ENCODE measurements around the gene FREY1.

FREY1 gene, protein sequence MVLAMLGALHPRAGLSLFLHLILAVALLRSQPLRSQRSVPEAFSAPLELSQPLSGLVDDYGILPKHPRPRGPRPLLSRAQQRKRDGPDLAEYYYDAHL

DNA sequence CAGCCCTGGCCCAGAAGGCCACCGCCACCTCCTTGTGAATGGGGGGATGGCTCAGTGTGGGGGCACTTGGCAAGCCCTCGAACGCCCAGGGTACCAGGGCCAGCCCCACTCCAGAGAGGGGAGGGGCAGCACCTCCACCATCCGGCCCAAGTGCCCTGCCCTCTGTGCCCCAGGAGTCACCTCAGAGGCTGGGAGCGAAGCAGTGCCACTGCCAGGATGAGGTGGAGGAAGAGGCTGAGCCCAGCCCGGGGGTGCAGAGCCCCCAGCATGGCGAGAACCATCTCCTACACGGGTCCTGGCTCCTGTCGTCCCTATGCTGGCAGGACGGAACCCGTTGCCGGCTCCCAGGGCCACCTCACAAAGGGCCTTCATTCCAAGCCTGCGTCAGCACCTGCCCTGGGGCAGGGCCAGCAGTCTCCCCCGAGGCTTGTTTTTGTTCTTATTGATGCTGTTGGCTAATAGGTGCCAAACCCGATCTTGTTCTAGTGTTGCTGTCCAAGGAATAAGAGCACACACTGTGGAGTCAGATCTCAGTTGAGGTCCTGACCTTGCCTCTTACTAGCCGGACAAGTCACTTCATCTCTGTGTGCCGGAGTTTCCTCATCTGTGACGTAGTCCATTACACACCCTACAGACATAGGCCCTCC is at the start of gene FREY1:
TSS of gene FREY1 (minus strand) at position 307 of the 647 bp plus-strand sequence. CDS start at position 281, 26 bp downstream.
- Histone ChIP-seq H3K27ac (no peak within 1 kb of the TSS), H3K9me3 (ENCODE audit: low read depth, low read length) (no peaks in the 10 kb centered on the region), H3K4me3 (no peak within 1 kb of the TSS), H3K9ac (ENCODE audit: insufficient read length) (no peak within 1 kb of the TSS), H3K36me3 (ENCODE audit: insufficient read depth, low read length) (no peaks in the 10 kb centered on the region)
- TF ChIP-seq POLR2AphosphoS5 (IDR thresholded peaks at IDR 0.05; ENCODE audit: borderline replicate concordance, low read depth, low read length) (no peak), EZH2 (IDR thresholded peaks at IDR 0.05) (no peak), FOXP2 (optimal IDR thresholded peaks at IDR 0.05; ENCODE audit: control extremely low read depth, extremely low read length, insufficient read depth) (no peak)
- no peak for DNase-seq (ENCODE audit: low read depth, low spot score)

- no peak for TF ChIP-seq EZH2 (IDR thresholded peaks at IDR 0.05)
- TF ChIP-seq POLR2AphosphoS5 (IDR thresholded peaks at IDR 0.05; ENCODE audit: borderline replicate concordance, low read depth, low read length): no peak
- no peak for TF ChIP-seq FOXP2 (optimal IDR thresholded peaks at IDR 0.05; ENCODE audit: control extremely low read depth, extremely low read length, insufficient read depth)
- peaks cover 62% of the 10 kb centered on the region for H3K36me3 ChIP-seq (ENCODE audit: insufficient read depth, low read length)
- H3K4me3 ChIP-seq: no peak overlapping the region
These were observed 42.9 kb upstream of the FREY1 start for GRCh38 chr11:45949992-45950407.

DNA sequence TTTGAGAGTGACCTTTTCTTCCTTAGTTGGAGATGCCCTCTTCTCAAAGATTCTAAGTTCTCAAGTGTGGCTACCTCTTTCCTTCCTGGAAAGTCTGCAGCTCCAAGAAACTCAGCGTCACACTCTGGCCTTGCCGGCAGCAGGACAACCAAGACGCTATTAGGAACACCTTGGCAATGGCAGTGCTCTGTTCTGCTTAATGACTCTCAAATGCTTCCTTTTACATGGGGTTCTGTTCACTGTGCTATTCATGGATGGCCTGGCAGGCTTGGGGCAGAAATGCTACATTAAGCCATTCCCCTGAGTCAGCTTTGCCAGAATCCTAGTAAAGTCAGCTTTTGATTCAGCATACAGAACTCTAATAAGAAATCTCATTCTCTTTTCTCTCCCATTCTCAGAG is 41.3 kb upstream of the FREY1 start:
- no peak overlapping the region for H3K9ac ChIP-seq (ENCODE audit: insufficient read length)
- H3K27ac ChIP-seq: no peak overlapping the region
- no peaks in the 10 kb centered on the region for H3K9me3 ChIP-seq (ENCODE audit: low read depth, low read length)
- H3K4me3 ChIP-seq: no peak overlapping the region
- TF ChIP-seq EZH2 (IDR thresholded peaks at IDR 0.05): no peak
- no peak for TF ChIP-seq POLR2AphosphoS5 (IDR thresholded peaks at IDR 0.05; ENCODE audit: borderline replicate concordance, low read depth, low read length)
- no peak for TF ChIP-seq FOXP2 (optimal IDR thresholded peaks at IDR 0.05; ENCODE audit: control extremely low read depth, extremely low read length, insufficient read depth)
- no peak for DNase-seq (ENCODE audit: low read depth, low spot score)
- H3K36me3 ChIP-seq (ENCODE audit: insufficient read depth, low read length): peaks cover 59% of the 10 kb centered on the region

More at GRCh38 chr11:45949992-45950407, 42.9 kb upstream of the FREY1 start:
- no peak for DNase-seq (ENCODE audit: low read depth, low spot score)
- no peaks in the 10 kb centered on the region for H3K9me3 ChIP-seq (ENCODE audit: low read depth, low read length)
- no peak overlapping the region for H3K27ac ChIP-seq
- no peak overlapping the region for H3K9ac ChIP-seq (ENCODE audit: insufficient read length)

DNA sequence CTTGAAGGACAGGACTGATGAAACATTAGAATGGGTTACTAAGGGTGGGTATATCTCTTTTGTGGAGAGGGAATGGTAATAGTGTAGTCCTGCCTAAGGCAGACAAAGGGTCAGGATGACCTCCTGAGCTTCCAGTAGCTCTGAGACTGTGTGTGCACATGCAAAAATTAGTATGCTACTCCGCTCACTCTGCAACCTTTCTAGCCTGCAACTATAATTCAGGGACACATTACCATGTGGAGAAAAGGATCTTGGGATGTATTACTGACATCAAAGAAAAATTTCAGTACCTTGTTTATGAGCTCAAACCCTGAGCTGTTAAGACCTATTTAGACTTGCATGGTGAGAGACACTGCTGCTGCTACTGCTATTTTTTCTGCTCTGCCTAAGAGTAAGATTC is 40.8 kb upstream of the FREY1 start:
- Histone ChIP-seq H3K4me3 (no peak overlapping the region), H3K36me3 (ENCODE audit: insufficient read depth, low read length) (peaks cover 57% of the 10 kb centered on the region), H3K9ac (ENCODE audit: insufficient read length) (no peak overlapping the region), H3K9me3 (ENCODE audit: low read depth, low read length) (no peaks in the 10 kb centered on the region), H3K27ac (no peak overlapping the region)
- TF ChIP-seq POLR2AphosphoS5 (IDR thresholded peaks at IDR 0.05; ENCODE audit: borderline replicate concordance, low read depth, low read length): no peak
- TF ChIP-seq EZH2 (IDR thresholded peaks at IDR 0.05): no peak
- TF ChIP-seq FOXP2 (optimal IDR thresholded peaks at IDR 0.05; ENCODE audit: control extremely low read depth, extremely low read length, insufficient read depth): no peak
- no peak for DNase-seq (ENCODE audit: low read depth, low spot score)

GRCh38 chr11:45945397-45945999 is 38.4 kb upstream of the FREY1 start:
- TF ChIP-seq FOXP2 (optimal IDR thresholded peaks at IDR 0.05; ENCODE audit: control extremely low read depth, extremely low read length, insufficient read depth) (no peak), POLR2AphosphoS5 (IDR thresholded peaks at IDR 0.05; ENCODE audit: borderline replicate concordance, low read depth, low read length) (no peak), EZH2 (IDR thresholded peaks at IDR 0.05) (no peak)
- no peak overlapping the region for H3K9ac ChIP-seq (ENCODE audit: insufficient read length)
- H3K36me3 ChIP-seq (ENCODE audit: insufficient read depth, low read length): peaks cover 49% of the 10 kb centered on the region
- H3K9me3 ChIP-seq (ENCODE audit: low read depth, low read length): no peaks in the 10 kb centered on the region
- DNase-seq (ENCODE audit: low read depth, low spot score): no peak
- H3K4me3 ChIP-seq: no peak overlapping the region
- H3K27ac ChIP-seq: no peak overlapping the region

GRCh38 chr11:45942381-45942780 is 35.3 kb upstream of the FREY1 start:
- H3K4me3 ChIP-seq: no peak overlapping the region

GRCh38 chr11:45941285-45941684 is 34.2 kb upstream of the FREY1 start:
- Histone ChIP-seq H3K27ac (peak overlapping the region; percentile 57; the same call in 1 of the 2 replicates), H3K9me3 (ENCODE audit: low read depth, low read length) (no peaks in the 10 kb centered on the region), H3K36me3 (ENCODE audit: insufficient read depth, low read length) (peaks cover 17% of the 10 kb centered on the region), H3K4me3 (no peak overlapping the region), H3K9ac (ENCODE audit: insufficient read length) (no peak overlapping the region)
- DNase-seq (ENCODE audit: low read depth, low spot score): no peak
- TF ChIP-seq EZH2 (IDR thresholded peaks at IDR 0.05) (no peak), FOXP2 (optimal IDR thresholded peaks at IDR 0.05; ENCODE audit: control extremely low read depth, extremely low read length, insufficient read depth) (no peak), POLR2AphosphoS5 (IDR thresholded peaks at IDR 0.05; ENCODE audit: borderline replicate concordance, low read depth, low read length) (no peak)

More at GRCh38 chr11:45942381-45942780, 35.3 kb upstream of the FREY1 start:
- DNase-seq (ENCODE audit: low read depth, low spot score): no peak
- Histone ChIP-seq H3K36me3 (ENCODE audit: insufficient read depth, low read length) (peaks cover 24% of the 10 kb centered on the region; the same call in 1 of the 2 replicates), H3K9ac (ENCODE audit: insufficient read length) (no peak overlapping the region), H3K9me3 (ENCODE audit: low read depth, low read length) (no peaks in the 10 kb centered on the region), H3K27ac (peak overlapping the region; percentile 57; the same call in 1 of the 2 replicates)
- TF ChIP-seq FOXP2 (optimal IDR thresholded peaks at IDR 0.05; ENCODE audit: control extremely low read depth, extremely low read length, insufficient read depth) (no peak), POLR2AphosphoS5 (IDR thresholded peaks at IDR 0.05; ENCODE audit: borderline replicate concordance, low read depth, low read length) (no peak), EZH2 (IDR thresholded peaks at IDR 0.05) (no peak)

DNA sequence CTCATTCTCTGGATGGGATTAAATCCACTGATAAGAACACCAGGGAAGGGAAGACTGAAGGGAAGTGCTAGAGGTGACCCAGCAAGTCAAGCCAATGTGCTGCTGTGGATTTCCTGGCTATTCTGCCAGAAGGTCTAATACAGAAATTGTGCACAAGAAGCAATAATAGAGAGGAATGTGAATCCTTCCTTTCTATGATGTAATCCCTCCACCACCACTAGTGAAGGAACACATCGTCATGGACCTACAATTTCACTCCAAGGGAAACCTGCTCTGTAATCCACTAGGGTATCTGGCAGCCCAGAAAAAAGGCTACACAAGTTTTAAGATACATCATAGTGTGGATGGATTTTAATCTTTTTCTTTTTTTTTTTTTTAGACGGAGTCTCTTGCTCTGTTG is 32.8 kb upstream of the FREY1 start:
- DNase-seq (ENCODE audit: low read depth, low spot score): no peak
- Histone ChIP-seq H3K4me3 (no peak overlapping the region), H3K9ac (ENCODE audit: insufficient read length) (no peak overlapping the region), H3K9me3 (ENCODE audit: low read depth, low read length) (no peaks in the 10 kb centered on the region), H3K36me3 (ENCODE audit: insufficient read depth, low read length) (peaks cover 24% of the 10 kb centered on the region), H3K27ac (no peak overlapping the region)
- TF ChIP-seq EZH2 (IDR thresholded peaks at IDR 0.05) (no peak), FOXP2 (optimal IDR thresholded peaks at IDR 0.05; ENCODE audit: control extremely low read depth, extremely low read length, insufficient read depth) (no peak), POLR2AphosphoS5 (IDR thresholded peaks at IDR 0.05; ENCODE audit: borderline replicate concordance, low read depth, low read length) (no peak)

Measured in SK-N-MC (cell line).